CD4-positive, alpha-beta T cell (primary cell): ENCODE data around the gene NCK2. TPM values are rescaled to one million over a fixed set of nuclear protein-coding genes. Genes with fewer than 3 reads are reported as not detected.

ENCODE experiments used
- ATAC-seq: fragments of 200-7000 bp; cut with Tn5 transposase; one replicate; pipeline ENCODE4 v1.10.0; 2022; ENCODE audit warnings: mild to moderate bottlenecking; ENCODE audit not compliant: poor library complexity
- CTCF ChIA-PET: fragments of 350-600 bp; sonication (Branson Sonifier 250); formaldehyde crosslinking; loops from one replicate; lab custom pipeline; 2021; ENCODE audit warnings: antibody characterized with exemption, inconsistent platforms; lab: Charles Lee
- POLR2A ChIA-PET: fragments of 350-600 bp; sonication (Branson Sonifier 250); formaldehyde crosslinking; loops from one replicate; lab custom pipeline; 2021; ENCODE audit warnings: antibody characterized with exemption, inconsistent platforms; lab: Charles Lee
- DNase-seq, 14 experiments: peaks; one replicate each; pipeline ENCODE4 v3.0.0-alpha.2; 2013 to 2020; ENCODE audit warnings: mixed read lengths in 2 of 14
- H3K27ac ChIP-seq, 2 donors: one replicate each; pipeline versions ENCODE4 v1.5.1 to v1.7.0; 2013; ENCODE audit warnings: low read length in 2 of 2, low read depth in 1 of 2, mild to moderate bottlenecking in 1 of 2
- H3K27me3 ChIP-seq, 2 experiments: 1 replicate in 1 of 2; 2 replicates in 1 of 2; pipeline versions ENCODE4 v1.6.1 to v1.7.0; 2013; ENCODE audit warnings: low read length in 2 of 2, control low read depth in 1 of 2, mild to moderate bottlenecking in 1 of 2, moderate library complexity in 1 of 2; ENCODE audit not compliant: insufficient read depth in 2 of 2, control insufficient read depth in 1 of 2
- H3K36me3 ChIP-seq: one replicate; pipeline ENCODE4 v1.6.1; 2013; ENCODE audit warnings: low read length, control low read depth; ENCODE audit not compliant: insufficient read depth
- H3K4me1 ChIP-seq: one replicate; pipeline ENCODE4 v1.6.1; 2013; ENCODE audit warnings: low read length, control low read depth; ENCODE audit not compliant: insufficient read depth
- H3K4me3 ChIP-seq: one replicate; pipeline ENCODE4 v1.5.1; 2013; ENCODE audit warnings: mild to moderate bottlenecking, low read length, moderate library complexity
- H3K9me3 ChIP-seq, 2 experiments: 1 replicate in 1 of 2; 2 replicates in 1 of 2; pipeline versions ENCODE4 v1.6.1 to v1.7.0; 2013; ENCODE audit warnings: low read length in 2 of 2, mild to moderate bottlenecking in 2 of 2, control low read depth in 1 of 2, moderate library complexity in 1 of 2; ENCODE audit not compliant: control insufficient read depth in 1 of 2, insufficient read depth in 1 of 2
- H3K27ac Mint-ChIP-seq: one replicate; pipeline ENCODE4 v1.8.0; 2020; ENCODE audit warnings: mixed read lengths
- H3K27me3 Mint-ChIP-seq: one replicate; pipeline ENCODE4 v1.8.0; 2021; ENCODE audit warnings: mixed read lengths
- H3K36me3 Mint-ChIP-seq: one replicate; pipeline ENCODE4 v1.8.0; 2021; ENCODE audit warnings: low read depth, mixed read lengths
- H3K4me1 Mint-ChIP-seq: one replicate; pipeline ENCODE4 v1.8.0; 2021; ENCODE audit warnings: low read depth, mixed read lengths
- H3K4me3 Mint-ChIP-seq: one replicate; pipeline ENCODE4 v1.8.0; 2020; ENCODE audit warnings: mild to moderate bottlenecking, mixed read lengths
- H3K9me3 Mint-ChIP-seq: one replicate; pipeline ENCODE4 v1.8.0; 2020; ENCODE audit warnings: mixed read lengths
- CTCF ChIP-seq: fragments of 200-600 bp; IDR thresholded peaks from one replicate; pipeline ENCODE4 v1.8.0; 2022; ENCODE audit warnings: antibody characterized with exemption, mild to moderate bottlenecking
- intact Hi-C, 2 experiments: fragments of 100-400 bp; cut with DNase I in 1 of 2; cut with micrococcal nuclease in 1 of 2; formaldehyde crosslinking; loops; one replicate each; pipeline versions ENCODE4 v1.15.1 to v1.9.0; 2023 to 2025; cut with DNase I, micrococcal nuclease
- total RNA-seq, 174 experiments: library from RNA in 2 of 174; stranded (reverse) in 2 of 174; gene quantifications; one replicate each; pipeline ENCODE4 v1.2.3 and lab custom pipeline; 2021 to 2026

Gene NCK2
- total RNA-seq, 2 experiments from 2014 or later, result 92.1 to 92.3 TPM

- H3K27ac Mint-ChIP-seq, result peak overlapping the region; percentile 98
- no peak for TF ChIP-seq CTCF
Observed at GRCh38 chr2:105779394-105779793, 34.7 kb downstream of the NCK2 start.

GRCh38 chr2:105780606-105781005 is 35.9 kb downstream of the NCK2 start:
- H3K4me3 ChIP-seq, result no peak overlapping the region
- ChIA-PET CTCF (no interaction called here), POLR2A (interaction anchor here (0.7 to 0.9 kb wide), 2 partner anchors 27 to 34 kb away, joined by 3 to 6 read pairs; no protein-coding TSS in a partner anchor)
- Mint-ChIP-seq H3K36me3 (peaks cover 42% of the 10 kb centered on the region), H3K4me1 (peaks cover 97% of the 10 kb centered on the region), H3K4me3 (peak overlapping the region; percentile 8), H3K27me3 (no peaks in the 10 kb centered on the region), H3K27ac (peak overlapping the region; percentile 98), H3K9me3 (no peaks in the 10 kb centered on the region)
- no peak for TF ChIP-seq CTCF
- H3K27ac ChIP-seq, result peak overlapping the region; percentile 37 to 47
- H3K9me3 ChIP-seq, result no peaks in the 10 kb centered on the region
- no peaks in the 10 kb centered on the region for H3K27me3 ChIP-seq
- intact Hi-C loops, result loop anchor here (5.0 to 10.0 kb wide), 4 partner anchors 77 to 764 kb away; no protein-coding TSS in a partner anchor
- ATAC-seq (no peak), DNase-seq (no peak)
- peaks cover 96% of the 10 kb centered on the region for H3K4me1 ChIP-seq
- peaks cover 35% of the 10 kb centered on the region for H3K36me3 ChIP-seq

More at GRCh38 chr2:105779394-105779793, 34.7 kb downstream of the NCK2 start:
- peaks cover 44% of the 10 kb centered on the region for H3K36me3 Mint-ChIP-seq
- no peaks in the 10 kb centered on the region for H3K9me3 Mint-ChIP-seq
- H3K27ac ChIP-seq, result peak overlapping the region in 1 of 2 donors; percentile 48
- peaks cover 92% of the 10 kb centered on the region for H3K4me1 ChIP-seq
- ATAC-seq (no peak), DNase-seq (peak in 1 of 14 experiments; percentile 28)
- no peaks in the 10 kb centered on the region for H3K27me3 ChIP-seq
- peaks cover 97% of the 10 kb centered on the region for H3K4me1 Mint-ChIP-seq
- ChIA-PET POLR2A (interaction anchor here (0.8 to 7.4 kb wide), 7 partner anchors 11 to 155 kb away, joined by 4 to 69 read pairs (median 6); no protein-coding TSS in a partner anchor), CTCF (no interaction called here)
- peaks cover 25% of the 10 kb centered on the region for H3K36me3 ChIP-seq
- H3K4me3 ChIP-seq, result no peak overlapping the region
- intact Hi-C loops, result no loop called here
- H3K27me3 Mint-ChIP-seq, result no peaks in the 10 kb centered on the region
- H3K9me3 ChIP-seq, result no peaks in the 10 kb centered on the region
- peak overlapping the region; percentile 82 for H3K4me3 Mint-ChIP-seq

GRCh38 chr2:105781274-105781978 is 36.7 kb downstream of the NCK2 start:
- H3K4me3 ChIP-seq, result no peak overlapping the region

More at GRCh38 chr2:105781274-105781978, 36.7 kb downstream of the NCK2 start:
- no peak for ATAC-seq
- no peak for DNase-seq
- intact Hi-C loops, result loop anchor here (5.0 to 10.0 kb wide), 4 partner anchors 76 to 763 kb away; no protein-coding TSS in a partner anchor
- Histone ChIP-seq H3K9me3 (no peaks in the 10 kb centered on the region), H3K36me3 (peaks cover 38% of the 10 kb centered on the region), H3K4me1 (peaks cover 96% of the 10 kb centered on the region), H3K27me3 (no peaks in the 10 kb centered on the region), H3K27ac (peak overlapping the region; percentile 13 to 37)
- peak overlapping the region; percentile 81 for H3K4me3 Mint-ChIP-seq
- no peaks in the 10 kb centered on the region for H3K9me3 Mint-ChIP-seq
- H3K4me1 Mint-ChIP-seq, result peaks cover 97% of the 10 kb centered on the region
- H3K27ac Mint-ChIP-seq, result peak overlapping the region; percentile 98
- no peak for TF ChIP-seq CTCF
- H3K36me3 Mint-ChIP-seq, result peaks cover 50% of the 10 kb centered on the region
- H3K27me3 Mint-ChIP-seq, result no peaks in the 10 kb centered on the region
- ChIA-PET CTCF (interaction anchor here (1.6 to 2.8 kb wide), 2 partner anchors 14 to 33 kb away, joined by 3 to 8 read pairs; no protein-coding TSS in a partner anchor), POLR2A (interaction anchor here (0.7 to 2.8 kb wide), 4 partner anchors 24 to 35 kb away, joined by 3 to 19 read pairs (median 5); no protein-coding TSS in a partner anchor)
